HG03066 (cell line): ENCODE data around the gene ADAM33.

Experiments used
- ATAC-seq: cut with Tn5 transposase; IDR thresholded peaks from one replicate; pipeline ENCODE4 v1.9.1; 2021; ENCODE audit warnings: low read depth; ENCODE audit not compliant: unreplicated experiment

ADAM33 gene

DNA sequence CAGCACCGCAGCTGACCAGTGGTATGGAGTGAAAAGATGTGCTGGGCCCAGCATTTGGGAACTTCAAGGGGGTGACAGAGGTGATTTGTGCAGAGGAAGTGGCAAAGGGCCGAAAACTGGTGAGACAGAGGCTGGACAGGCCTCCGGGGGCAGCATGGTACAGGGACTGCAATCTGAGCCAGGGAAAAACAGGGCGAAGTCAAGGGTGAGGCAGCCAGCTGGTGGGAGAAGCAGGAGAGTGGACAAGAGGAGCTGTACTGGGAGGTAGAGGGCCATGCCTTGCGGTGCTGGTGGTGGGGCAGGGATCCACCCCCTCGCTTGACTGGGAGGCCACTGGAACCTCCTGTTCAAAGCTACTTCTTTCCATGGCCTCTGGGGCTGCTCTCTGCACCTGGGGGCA, 11.3 kb downstream of the ADAM33 start:
- ATAC-seq, result no peak

DNA sequence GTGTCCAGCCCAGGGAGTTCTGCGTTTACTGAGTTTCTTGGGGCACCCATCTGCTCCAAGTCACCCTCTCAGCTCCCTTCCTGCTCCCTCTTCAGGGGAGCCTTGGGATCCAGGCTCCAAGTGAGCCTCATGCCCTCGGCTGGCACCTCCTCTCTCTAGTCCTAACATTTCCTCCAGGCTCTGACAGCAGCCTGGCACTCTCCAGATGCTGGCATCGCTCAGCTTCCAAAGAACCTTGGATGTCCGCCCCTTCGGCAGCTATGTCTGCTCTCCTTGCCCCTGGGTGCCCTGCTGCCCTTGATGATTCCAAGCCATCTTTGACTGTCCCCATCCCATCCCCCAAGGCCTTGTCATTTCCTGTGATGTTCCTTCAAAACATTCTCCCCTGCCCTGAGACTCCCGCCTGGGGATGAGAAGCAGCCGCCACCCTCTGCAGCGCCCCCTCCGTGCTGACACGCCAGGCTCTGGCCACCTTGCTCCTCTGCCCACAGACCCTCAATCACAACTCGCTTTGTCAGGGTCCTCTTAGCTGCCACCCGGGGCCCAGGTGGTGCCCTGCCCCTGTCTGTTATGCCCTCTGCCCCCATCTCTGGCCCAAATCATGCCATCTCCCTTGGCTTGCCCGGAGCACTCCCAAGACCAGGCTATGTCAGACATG, 12.0 kb downstream of the ADAM33 start:
- ATAC-seq, result no peak

DNA sequence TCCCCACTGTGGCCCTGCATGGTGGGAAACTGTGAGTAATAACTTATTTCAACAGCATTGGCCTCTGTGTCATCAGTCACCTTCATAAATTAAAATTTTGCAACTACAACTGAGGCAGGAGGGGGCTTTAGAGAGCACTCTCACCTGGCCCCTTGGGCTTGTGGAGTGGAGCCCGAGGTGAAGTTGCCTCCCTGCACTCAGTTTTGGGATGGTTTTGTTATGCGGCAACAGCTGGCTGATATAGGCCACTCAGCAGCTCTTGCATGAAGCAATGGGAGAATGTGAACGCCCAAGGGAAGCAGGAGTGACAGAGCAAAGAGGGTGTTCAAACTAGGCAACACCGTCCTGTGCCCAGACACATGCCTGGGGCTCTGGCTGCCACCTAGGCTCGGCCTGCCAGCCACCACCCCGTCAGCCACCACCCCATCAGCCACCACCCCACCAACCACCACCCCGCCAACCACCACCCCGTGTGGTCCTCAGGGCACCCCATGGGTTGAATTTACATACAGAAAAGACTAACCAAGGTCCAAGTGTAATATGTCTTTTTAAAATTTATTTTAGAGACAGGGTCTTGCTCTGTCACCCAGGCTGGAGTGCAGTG, 14.3 kb downstream of the ADAM33 start:
- no peak for ATAC-seq

DNA sequence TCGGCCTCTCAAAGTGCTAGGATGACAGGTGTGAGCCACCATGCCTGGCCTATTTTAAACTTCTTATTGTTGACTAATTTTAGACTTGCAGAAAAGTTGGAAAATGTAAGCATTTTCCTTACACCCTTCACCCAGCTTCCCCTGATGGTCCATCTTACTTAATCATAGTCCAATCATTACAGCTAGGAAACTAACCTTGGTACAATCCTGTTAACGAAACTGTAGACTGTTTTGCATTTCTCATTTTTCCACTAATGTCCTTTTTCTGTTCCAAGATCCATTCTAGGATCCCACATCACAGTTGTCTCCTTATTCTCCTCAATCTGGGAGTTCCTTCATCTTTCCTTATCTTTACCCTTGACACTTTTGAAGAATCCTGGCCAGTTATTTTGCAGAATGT, 18.0 kb downstream of the ADAM33 start:
- no peak for ATAC-seq

DNA sequence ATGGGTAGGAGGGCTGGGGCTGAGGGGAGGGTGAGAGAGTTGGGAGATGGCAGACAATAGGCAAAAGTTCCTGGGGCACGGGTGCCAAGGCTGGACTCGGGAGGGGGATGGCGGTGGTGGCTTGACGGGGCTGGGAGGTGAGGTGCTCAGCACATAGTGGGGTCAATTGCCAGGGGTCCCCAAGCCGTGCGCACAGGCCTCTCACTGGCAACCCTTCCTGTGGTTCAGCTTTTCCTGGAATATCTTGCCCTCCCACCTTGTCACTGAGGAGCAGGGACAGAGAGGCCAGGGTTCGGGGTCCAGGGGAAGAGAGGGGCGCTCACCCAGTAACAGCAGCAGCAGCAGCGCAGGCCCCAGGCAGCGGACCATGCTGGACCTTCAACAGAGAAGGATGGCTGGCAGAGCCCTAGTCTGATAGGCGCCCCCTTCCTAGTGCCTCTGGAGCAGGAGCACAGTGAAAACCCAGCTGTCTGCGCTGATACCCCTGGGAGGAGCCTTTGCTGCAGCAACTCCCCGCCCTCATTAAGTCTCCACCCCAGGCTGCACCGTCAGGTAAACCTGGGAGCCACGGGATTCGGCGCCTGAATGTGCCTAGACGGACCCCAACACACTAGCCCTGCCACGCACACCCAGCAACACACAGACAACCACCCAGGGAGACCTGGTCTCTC, 18.6 kb downstream of the ADAM33 start, which contains the start of gene GFRA4:
TSS of gene GFRA4 (minus strand) at position 369 of the 671 bp plus-strand sequence. CDS start at position 369, 0 bp downstream.
- ATAC-seq, result no peak

DNA sequence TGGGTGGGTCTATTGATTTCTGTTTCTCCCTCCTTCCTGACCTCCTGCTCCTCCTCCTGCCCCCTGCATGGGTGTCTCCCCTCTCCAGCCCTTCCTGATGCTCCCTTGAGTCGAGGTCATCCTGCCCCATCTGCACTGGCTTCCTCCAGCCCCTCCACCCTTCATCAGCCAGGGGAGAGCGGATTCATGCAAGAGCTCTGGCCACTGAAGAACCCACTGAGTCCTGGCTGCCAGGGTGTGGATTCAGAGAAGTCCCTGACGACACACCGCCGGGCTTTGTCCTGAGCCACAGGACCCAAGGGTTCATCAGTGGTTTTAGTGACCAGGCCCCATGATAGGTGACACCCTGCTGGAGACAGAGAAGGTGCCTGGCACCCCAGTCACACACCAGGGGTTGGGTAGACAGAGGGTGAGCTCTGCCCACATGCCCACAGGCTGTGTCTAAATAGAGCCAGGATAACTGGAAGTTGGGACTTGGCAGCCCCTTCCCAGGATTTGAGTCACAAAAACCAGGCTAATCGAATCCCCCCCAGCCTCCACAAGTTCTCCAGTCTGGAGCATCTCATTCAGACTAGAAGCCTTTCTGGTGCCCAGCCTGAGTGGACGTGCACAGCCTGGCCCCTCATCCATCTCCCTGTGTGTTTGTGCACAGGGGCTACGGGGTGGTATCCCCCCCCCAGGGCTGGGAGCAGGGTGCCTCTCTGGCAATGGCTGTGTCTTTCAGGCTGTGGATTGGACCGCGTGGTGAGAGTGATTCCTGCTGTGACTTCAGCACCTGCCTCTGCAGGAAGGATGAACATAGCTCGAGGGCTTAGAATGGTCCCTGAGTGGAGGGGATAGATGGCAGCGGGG, 19.8 kb downstream of the ADAM33 start:
- no peak for ATAC-seq

DNA sequence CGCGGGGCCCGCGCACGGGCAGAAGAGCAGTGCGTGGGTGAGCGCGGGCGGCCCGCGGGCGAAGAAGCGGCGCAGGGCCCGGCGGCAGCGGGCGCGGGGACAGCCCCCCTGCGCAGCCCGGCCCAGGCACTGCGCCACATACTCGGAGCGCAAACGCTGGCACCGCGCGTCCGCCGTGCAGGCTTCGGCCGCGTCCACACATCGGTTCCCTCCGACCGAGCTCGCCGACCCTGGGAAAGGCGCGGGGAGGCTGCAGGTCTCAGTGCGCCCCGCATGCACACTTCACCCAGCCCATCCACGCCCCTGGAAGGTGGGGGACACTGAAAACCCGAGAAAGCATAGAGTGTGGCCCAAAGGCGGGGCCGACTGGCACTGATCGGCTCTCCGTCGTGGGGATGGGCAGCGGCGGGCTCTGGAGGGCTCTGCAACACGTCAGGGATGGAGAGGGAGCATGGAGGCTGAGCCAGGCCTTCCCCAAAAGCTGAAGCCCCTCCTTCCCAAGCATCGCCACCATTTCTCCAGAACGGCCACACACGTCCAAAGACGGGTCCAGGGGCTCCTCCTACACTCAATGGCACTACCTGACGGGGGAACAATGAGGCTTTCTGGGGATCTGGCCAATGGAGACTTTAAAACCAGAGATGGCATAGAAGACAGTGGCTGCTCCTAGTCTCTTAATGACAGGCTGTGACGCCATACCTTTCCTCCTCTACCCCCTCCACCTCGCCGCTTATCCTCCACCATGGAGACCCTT, 20.6 kb downstream of the ADAM33 start:
- no peak for ATAC-seq

DNA sequence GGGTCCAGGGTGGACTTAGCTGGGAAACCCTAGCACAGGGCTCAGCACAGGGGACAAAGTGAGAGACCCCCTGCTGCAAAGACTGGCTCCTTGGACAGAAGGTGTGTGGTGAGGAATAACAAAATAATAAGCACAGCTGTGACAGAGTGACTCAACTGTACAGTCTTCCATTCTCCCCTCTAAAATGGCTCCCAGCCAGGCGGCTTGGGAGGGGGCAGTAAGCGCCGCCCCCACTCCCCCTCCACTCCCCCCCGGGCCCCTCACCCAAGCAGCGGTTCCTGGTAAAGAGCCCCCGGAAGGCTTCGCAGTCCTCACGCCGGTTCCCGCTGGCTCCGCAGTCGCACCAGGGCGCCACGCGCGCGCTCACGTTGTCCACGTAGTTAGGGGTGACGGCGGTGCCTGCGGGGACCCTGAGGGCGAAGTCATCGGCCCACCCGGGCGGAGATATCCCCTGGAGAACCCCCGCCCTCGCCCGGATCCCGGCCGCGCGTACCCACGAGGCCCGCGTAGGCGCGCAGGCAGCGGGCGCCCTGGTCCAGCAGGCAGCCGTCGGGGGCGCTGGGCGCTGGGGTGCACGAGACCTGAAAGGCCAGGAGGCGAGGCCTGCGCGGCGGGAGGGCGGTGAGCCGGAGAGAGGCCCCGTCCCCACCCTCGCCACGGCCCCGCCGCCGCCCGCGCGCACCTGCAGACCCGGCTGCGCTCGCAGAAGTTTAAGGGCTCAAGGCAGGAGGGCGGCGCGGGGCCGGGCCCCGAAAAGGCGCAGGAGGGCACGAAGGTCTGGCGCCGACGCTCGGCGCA, 21.3 kb downstream of the ADAM33 start:
- no peak for ATAC-seq

DNA sequence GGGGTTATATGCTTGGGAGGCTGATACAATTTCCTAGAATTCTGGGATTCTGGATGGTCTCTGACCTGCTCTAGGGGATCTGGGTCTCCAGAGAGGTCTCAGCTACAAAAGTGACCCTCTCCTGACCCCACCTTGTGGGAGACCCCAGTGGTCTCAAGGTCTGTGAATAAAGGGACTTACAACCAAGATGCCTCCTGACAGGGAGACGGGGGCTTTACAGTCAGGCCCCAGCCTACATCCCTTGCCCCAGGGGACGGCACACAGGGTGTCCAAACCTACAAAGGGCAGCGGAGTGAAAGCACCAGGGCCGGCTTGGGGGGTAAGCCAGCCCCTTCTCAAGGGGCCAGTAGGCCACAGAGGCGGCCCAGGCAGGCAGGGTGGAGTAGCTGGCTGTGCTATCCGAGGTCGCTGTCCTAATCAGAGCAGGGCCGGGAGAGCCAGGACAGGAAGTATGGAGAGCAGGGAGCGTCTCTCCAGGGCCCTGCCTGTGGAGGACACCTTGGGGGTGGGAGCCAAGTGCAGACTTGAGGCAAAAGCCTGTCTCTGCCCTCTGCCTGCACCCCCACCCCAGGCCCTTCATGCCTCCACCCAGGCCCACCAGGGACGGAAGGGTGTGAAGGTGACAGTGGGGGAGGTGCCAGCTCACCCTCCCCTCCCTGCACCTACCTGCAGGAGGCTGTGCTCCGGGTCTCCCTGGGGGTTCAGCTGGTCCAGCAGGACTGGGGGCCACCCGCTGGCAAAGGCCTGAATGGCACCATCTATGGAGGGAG, 22.1 kb downstream of the ADAM33 start:
- ATAC-seq, result no peak

DNA sequence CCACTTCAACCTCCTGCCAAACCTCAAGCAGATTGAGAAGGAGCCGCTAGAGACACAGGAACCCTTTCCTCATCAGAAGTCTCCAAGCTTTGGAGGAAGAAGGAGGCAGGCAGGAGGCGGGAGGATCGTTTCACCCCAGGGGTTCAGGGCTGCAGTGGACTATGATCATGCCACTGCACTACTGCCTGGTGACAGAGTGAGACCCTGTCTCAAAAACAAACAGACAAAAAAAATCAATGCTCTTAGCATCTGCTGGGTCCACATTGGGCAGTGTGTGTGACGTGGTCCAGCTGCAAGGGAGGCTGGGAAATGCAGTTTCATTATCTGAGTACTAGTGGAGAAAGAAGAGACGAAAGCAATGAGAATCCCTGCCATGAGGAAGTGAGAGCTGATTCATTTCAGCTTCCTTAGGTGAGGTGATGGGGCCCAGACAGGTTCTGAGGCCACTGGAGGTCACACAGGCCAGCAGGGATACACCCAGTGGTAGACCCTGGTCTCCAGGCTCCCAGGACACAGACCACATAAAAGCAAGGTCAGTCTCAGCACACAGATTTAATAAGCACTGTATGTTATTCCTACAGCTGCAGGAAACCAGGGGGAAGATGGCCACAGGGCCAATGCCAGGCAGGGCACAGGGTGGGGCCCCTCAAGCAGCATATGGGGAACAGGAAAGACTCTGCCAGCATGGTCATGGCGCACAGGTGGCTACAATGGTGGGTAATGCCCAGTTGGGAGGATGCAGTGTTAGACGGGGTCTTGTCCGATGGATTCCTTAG, 22.9 kb downstream of the ADAM33 start:
- ATAC-seq, result peak; percentile 87

DNA sequence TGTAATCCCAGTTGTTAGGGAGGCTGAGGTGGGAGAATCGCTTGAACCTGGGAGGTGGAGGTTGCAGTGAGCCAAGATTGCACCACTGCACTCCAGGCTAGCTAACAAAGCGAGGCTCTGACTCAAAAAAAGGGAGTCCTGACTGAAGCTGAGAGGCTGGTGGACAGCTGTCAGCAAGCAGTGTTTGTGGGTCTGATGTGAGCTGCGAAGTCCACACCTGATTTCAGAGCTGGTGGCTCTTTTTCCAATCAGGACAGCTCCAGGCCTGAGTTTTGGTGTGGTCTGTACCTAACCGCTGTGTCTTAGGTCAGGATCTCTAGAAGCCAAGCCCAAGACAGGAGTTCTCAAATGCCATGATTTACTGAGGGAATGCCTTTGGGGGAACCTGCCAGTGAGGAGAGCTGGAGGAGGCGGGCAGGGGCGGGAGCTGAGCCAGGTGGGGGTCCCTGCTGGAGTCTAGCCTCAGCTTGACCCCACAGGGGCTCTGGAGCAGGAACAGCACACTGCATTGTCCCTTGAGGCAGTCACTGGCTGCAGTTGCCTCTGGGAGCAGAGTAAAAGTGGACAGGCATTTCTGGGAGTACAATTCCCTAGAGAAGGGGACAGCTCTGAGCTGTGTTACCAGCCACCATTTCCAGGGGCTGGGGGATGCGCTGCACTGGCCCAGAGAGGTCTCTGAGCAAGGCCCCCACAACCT, 23.6 kb downstream of the ADAM33 start:
- no peak for ATAC-seq

DNA sequence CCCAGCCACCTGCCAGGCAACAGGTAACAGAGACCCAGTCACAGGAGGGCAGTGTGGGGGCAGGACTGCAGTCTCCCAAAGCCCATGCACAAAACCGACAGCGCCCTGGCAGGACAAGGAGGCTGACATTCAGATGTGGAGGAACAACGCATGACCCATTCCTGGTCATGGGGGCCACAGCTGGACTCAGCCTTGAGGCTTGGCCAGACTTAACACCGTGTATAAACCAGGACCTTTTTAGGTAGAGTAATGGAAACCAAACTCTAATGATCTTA, 26.7 kb downstream of the ADAM33 start:
- no peak for ATAC-seq

DNA sequence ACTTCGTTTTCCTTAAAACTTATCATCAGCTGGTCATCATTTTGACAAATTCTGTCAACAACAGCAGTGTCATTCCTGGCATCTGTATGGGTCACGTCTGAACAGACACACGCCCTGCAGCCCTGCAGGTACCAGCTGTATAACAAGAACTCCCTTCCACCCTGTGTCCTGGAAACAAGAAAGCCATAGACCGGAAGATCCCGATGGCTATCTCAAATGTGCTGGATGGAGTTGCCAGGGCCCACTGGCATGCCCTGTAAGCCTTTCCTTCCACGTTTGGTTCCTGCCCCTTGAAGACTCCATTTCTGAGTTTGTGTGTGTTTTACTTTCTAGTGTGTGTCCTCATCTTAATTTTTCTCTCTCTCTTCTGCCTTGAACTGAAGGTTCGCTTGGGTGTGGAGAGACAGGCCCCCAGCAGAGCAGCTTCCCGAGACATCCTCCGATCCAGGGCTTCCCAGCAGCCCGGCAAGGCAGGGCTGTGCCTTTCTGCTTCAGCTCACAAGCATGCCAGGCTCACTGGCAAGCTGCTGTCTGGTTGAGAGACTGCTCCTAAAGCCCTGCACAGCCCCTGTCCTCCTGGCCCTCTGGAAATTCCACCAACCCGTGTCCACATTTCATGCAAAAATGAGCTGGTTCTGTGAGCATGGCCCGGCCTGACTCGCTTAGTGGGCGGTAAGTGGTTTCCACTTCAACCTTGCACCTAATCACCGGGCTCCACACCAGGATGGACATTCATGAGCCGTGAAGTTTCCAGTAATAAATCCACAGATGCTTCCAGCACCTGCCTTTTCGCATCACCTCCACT, 27.3 kb downstream of the ADAM33 start:
- no peak for ATAC-seq

DNA sequence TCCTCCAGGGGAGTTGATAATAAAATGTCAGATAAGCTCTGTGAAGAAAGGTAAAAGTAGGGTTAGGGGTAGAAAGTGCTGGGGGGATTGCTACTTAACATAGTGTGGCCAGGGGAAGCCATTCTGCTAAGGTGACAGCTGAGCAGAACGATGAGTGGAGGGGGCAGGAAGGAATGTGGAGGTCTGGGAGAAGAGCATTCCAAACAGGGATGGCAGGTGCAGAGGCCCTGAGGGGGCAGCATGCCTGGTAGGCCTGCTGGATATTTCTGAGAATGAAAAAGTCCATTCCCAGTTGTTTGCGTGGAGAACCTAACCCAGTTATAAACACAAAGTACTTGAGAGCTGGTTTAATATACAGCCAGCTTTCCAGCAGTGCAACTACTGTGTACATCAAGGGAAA, 27.9 kb downstream of the ADAM33 start:
- ATAC-seq, result no peak

DNA sequence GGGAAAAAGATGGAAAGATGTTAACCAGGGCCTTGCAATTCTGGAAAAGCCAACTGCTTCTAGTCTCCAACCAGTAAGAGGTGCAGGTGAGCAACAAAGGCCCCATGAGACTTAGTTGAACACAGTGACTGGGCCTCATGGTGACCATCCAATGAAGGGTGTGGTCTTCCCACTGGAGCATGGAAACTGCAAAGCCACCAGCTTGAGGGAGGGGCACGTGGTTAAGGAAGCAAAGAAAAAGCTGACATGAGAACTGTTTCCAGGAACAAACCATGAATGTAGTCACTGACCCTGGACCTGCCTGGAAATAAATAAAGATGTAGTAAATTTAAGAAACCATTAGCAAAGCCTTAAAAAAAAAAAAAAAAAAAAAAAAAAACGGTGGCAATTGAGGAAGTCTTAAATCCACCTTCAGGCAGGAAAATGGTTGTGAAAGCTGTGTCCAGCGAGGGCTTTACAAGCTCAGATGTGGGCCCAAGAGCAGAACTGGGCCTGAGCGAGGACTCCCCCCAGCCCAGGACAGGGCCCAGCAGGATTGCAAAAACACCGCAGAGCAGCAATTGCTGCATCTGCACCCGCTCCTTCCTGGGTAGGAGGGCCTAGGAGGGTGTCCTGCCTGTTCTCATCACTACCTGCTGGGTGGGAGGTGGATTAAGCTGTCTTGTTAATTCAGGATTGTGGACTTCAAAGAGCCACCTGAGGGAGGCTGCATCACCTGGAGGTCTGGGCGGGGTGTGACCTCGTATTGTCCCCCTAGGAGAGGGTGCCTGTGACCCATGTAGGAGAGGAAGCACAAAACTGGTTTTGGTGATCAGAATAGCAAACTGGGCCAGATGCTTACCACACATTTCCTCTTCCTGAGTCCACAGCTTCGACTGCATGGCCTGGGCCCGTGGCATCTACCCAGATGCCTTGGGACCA, 28.9 kb downstream of the ADAM33 start:
- no peak for ATAC-seq

DNA sequence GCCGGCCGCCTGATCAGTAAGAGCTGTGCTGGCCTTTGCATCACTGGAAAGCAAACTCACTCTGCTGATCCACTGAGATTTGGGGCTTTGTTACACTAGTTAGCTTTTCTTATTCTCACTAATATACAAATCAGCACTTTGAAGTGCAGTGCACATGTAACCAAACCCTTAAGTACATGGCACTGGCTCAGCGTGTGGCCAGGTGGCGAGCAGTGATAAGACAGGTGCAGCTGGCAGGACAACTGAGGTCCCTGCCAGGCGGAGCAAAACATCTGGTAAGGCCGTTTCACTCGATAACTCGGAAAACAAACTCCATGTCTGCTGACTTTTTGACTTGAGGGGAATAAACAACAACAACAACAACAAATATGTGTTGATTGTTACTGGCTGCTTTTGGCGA, 29.6 kb downstream of the ADAM33 start:
- no peak for ATAC-seq
